ENCODE results near the gene SENP1.

DNA sequence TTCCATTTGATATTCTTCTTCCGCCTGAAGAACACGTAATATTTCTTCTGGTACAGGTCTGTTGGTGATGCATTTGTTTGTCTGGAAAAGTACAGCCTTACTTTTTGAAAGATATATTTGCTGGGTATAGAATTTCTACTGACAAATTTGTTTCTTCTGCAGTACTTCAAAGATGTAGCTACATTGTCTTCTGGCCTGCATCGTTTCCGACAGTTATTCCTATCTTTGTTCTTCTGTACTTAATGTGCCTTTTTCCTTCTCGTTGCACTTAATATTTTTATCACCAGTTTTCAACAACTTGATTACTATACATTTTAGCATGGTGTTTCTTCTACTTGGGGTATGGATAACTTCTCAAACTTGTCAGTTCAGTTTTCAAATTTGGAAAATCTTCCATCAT lies 47.1 kb downstream of the SENP1 start:
- TF ChIP-seq, protein P1, sequence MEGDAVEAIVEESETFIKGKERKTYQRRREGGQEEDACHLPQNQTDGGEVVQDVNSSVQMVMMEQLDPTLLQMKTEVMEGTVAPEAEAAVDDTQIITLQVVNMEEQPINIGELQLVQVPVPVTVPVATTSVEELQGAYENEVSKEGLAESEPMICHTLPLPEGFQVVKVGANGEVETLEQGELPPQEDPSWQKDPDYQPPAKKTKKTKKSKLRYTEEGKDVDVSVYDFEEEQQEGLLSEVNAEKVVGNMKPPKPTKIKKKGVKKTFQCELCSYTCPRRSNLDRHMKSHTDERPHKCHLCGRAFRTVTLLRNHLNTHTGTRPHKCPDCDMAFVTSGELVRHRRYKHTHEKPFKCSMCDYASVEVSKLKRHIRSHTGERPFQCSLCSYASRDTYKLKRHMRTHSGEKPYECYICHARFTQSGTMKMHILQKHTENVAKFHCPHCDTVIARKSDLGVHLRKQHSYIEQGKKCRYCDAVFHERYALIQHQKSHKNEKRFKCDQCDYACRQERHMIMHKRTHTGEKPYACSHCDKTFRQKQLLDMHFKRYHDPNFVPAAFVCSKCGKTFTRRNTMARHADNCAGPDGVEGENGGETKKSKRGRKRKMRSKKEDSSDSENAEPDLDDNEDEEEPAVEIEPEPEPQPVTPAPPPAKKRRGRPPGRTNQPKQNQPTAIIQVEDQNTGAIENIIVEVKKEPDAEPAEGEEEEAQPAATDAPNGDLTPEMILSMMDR (IDR thresholded peaks at IDR 0.05) = no peak
- no peak for TF ChIP-seq POLR2AphosphoS5 (IDR thresholded peaks at IDR 0.05)

All from prostate gland (tissue), 2 donors.